KOPT-K1 (cell line): ENCODE results near the gene PTPRN2.
"Not testable (repeated sequence)": the region's sequence is repeated elsewhere in the genome, so short reads cannot be mapped to it uniquely, and the experiment has no call there.

Experiments used
- H3K27ac ChIP-seq: fragments of 200-600 bp; sonication (generic); 2 replicates; pipeline ENCODE4 v1.5.1; 2016; ENCODE audit warnings: antibody characterized with exemption, mild to moderate bottlenecking, low read depth, low read length; ENCODE audit not compliant: poor library complexity, severe bottlenecking
- H3K36me3 ChIP-seq: fragments of 200-600 bp; sonication (generic); 2 replicates; pipeline ENCODE4 v1.5.1; 2017; ENCODE audit warnings: antibody characterized with exemption, mild to moderate bottlenecking, low read length, moderate library complexity; ENCODE audit not compliant: insufficient read depth
- H3K9me3 ChIP-seq: fragments of 200-600 bp; sonication (generic); 2 replicates; pipeline ENCODE4 v1.5.1; 2017; ENCODE audit warnings: antibody characterized with exemption, low read length, mild to moderate bottlenecking; ENCODE audit not compliant: insufficient read depth, poor library complexity, severe bottlenecking

Gene PTPRN2

GRCh38 chr7:158209435-158209834 lies 378.2 kb downstream of the PTPRN2 start:
- Histone ChIP-seq H3K27ac (no peak overlapping the region), H3K9me3 (no peaks in the 10 kb centered on the region), H3K36me3 (no peaks in the 10 kb centered on the region)

- no peaks in the 10 kb centered on the region for H3K36me3 ChIP-seq
- no peaks in the 10 kb centered on the region for H3K9me3 ChIP-seq
- no peak overlapping the region for H3K27ac ChIP-seq
These were observed 381.3 kb downstream of the PTPRN2 start for GRCh38 chr7:158206341-158206740.

- H3K27ac ChIP-seq, result no peak overlapping the region
- H3K36me3 ChIP-seq, result no peaks in the 10 kb centered on the region
These were observed 383.2 kb downstream of the PTPRN2 start for GRCh38 chr7:158204453-158204852.

GRCh38 chr7:158203948-158204347 lies 383.7 kb downstream of the PTPRN2 start:
- not testable (repeated sequence) for H3K27ac ChIP-seq, H3K36me3 ChIP-seq, H3K9me3 ChIP-seq

More at GRCh38 chr7:158204453-158204852, 383.2 kb downstream of the PTPRN2 start:
- H3K9me3 ChIP-seq, result no peaks in the 10 kb centered on the region

- peaks cover 52% of the 10 kb centered on the region for H3K9me3 ChIP-seq
- no peak overlapping the region for H3K27ac ChIP-seq
- H3K36me3 ChIP-seq, result no peaks in the 10 kb centered on the region
These were observed 393.2 kb downstream of the PTPRN2 start for GRCh38 chr7:158194365-158194900.

GRCh38 chr7:158193446-158193845 lies 394.2 kb downstream of the PTPRN2 start:
- H3K9me3 ChIP-seq, result peaks cover 62% of the 10 kb centered on the region
- no peaks in the 10 kb centered on the region for H3K36me3 ChIP-seq
- no peak overlapping the region for H3K27ac ChIP-seq

GRCh38 chr7:158192956-158193355 lies 394.7 kb downstream of the PTPRN2 start:
- Histone ChIP-seq H3K36me3 (no peaks in the 10 kb centered on the region), H3K27ac (no peak overlapping the region), H3K9me3 (peaks cover 62% of the 10 kb centered on the region)

GRCh38 chr7:158192184-158192835 lies 395.3 kb downstream of the PTPRN2 start:
- Histone ChIP-seq H3K9me3 (peaks cover 58% of the 10 kb centered on the region), H3K27ac (no peak overlapping the region), H3K36me3 (no peaks in the 10 kb centered on the region)

GRCh38 chr7:158191671-158192070 lies 396.0 kb downstream of the PTPRN2 start:
- H3K9me3 ChIP-seq, result peaks cover 55% of the 10 kb centered on the region
- H3K36me3 ChIP-seq, result no peaks in the 10 kb centered on the region
- no peak overlapping the region for H3K27ac ChIP-seq

GRCh38 chr7:158190756-158191155 lies 396.9 kb downstream of the PTPRN2 start:
- H3K27ac ChIP-seq, result no peak overlapping the region
- no peaks in the 10 kb centered on the region for H3K36me3 ChIP-seq
- peaks cover 47% of the 10 kb centered on the region for H3K9me3 ChIP-seq

- Histone ChIP-seq H3K27ac (no peak overlapping the region), H3K9me3 (peaks cover 31% of the 10 kb centered on the region), H3K36me3 (no peaks in the 10 kb centered on the region)
These were observed 398.9 kb downstream of the PTPRN2 start for GRCh38 chr7:158188676-158189075.

GRCh38 chr7:158187694-158187994 lies 400.0 kb downstream of the PTPRN2 start:
- Histone ChIP-seq H3K27ac (no peak overlapping the region), H3K9me3 (peaks cover 31% of the 10 kb centered on the region), H3K36me3 (no peaks in the 10 kb centered on the region)

GRCh38 chr7:158186864-158187693 lies 400.5 kb downstream of the PTPRN2 start:
- no peaks in the 10 kb centered on the region for H3K36me3 ChIP-seq
- H3K9me3 ChIP-seq, result peaks cover 29% of the 10 kb centered on the region

GRCh38 chr7:158186406-158186805 lies 401.2 kb downstream of the PTPRN2 start:
- H3K9me3 ChIP-seq, result peaks cover 23% of the 10 kb centered on the region

More at GRCh38 chr7:158186864-158187693, 400.5 kb downstream of the PTPRN2 start:
- no peak overlapping the region for H3K27ac ChIP-seq

GRCh38 chr7:158185653-158186052 lies 402.0 kb downstream of the PTPRN2 start:
- Histone ChIP-seq H3K36me3 (no peaks in the 10 kb centered on the region), H3K9me3 (peaks cover 17% of the 10 kb centered on the region), H3K27ac (no peak overlapping the region)

More at GRCh38 chr7:158186406-158186805, 401.2 kb downstream of the PTPRN2 start:
- no peak overlapping the region for H3K27ac ChIP-seq
- H3K36me3 ChIP-seq, result no peaks in the 10 kb centered on the region
